RWPE2 (cell line): ENCODE results near the gene YY1.

ENCODE experiments used
- ATAC-seq: fragments of 200-7000 bp; cut with Tn5 transposase; 3 replicates; pipeline ENCODE4 v1.9.1; 2021; ENCODE audit warnings: low read depth
- DNase-seq: peaks from one replicate; pipeline ENCODE4 v3.0.0-alpha.2; 2020; ENCODE audit warnings: low spot score
- H3K27ac ChIP-seq: fragments of 450-650 bp; 2 replicates; pipeline ENCODE4 v1.5.1; 2017; ENCODE audit warnings: mild to moderate bottlenecking; ENCODE audit not compliant: poor library complexity, severe bottlenecking
- H3K27me3 ChIP-seq: fragments of 250-450 bp; sonication (Bioruptor Pico); 2 replicates; pipeline ENCODE4 v1.5.1; 2021; ENCODE audit warnings: mild to moderate bottlenecking, moderate library complexity; ENCODE audit not compliant: insufficient read depth, poor library complexity, severe bottlenecking
- H3K36me3 ChIP-seq: fragments of 250-450 bp; sonication (Bioruptor Pico); 2 replicates; pipeline ENCODE4 v1.5.1; 2020; ENCODE audit warnings: low read depth, mild to moderate bottlenecking, moderate library complexity
- H3K4me1 ChIP-seq: fragments of 250-450 bp; sonication (Bioruptor Pico); 2 replicates; pipeline ENCODE4 v1.5.1; 2021; ENCODE audit warnings: mild to moderate bottlenecking, moderate library complexity; ENCODE audit not compliant: insufficient read depth, poor library complexity, severe bottlenecking
- H3K4me3 ChIP-seq: fragments of 250-450 bp; sonication (Bioruptor Pico); 2 replicates; pipeline ENCODE4 v1.5.1; 2021; ENCODE audit warnings: mild to moderate bottlenecking, moderate library complexity; ENCODE audit not compliant: severe bottlenecking
- H3K9me3 ChIP-seq: fragments of 250-450 bp; sonication (Bioruptor Pico); 2 replicates; pipeline ENCODE4 v1.5.1; 2021; ENCODE audit warnings: mild to moderate bottlenecking, moderate library complexity; ENCODE audit not compliant: severe bottlenecking
- TF ChIP-seq, protein P1 (sequence below): fragments of 450-650 bp; IDR thresholded peaks from one replicate; pipeline ENCODE4 v1.5.1; 2017; ENCODE audit warnings: mild to moderate bottlenecking, moderate library complexity; ENCODE audit not compliant: poor library complexity, severe bottlenecking

Gene YY1

DNA sequence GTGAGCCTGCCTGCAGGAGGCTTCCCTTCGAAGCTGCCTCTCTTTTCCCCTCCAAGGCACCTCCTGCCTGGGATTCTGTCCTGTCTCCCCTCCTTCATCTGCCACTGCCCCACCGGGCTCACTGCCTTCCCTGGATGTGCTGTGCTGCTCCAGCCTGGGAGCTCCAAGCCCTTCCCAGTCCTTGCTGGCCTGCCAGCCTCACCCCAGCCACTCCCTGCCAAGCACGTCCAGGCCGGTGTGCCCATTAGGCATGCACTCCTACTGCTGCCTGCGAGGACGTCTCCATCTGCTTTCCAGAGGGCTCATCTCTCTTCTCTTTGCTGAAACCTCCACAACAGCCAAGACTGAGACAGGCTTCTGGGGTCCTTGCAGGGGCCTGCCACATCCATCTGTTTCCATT, 75.8 kb downstream of the YY1 start:
- TF ChIP-seq, protein P1, sequence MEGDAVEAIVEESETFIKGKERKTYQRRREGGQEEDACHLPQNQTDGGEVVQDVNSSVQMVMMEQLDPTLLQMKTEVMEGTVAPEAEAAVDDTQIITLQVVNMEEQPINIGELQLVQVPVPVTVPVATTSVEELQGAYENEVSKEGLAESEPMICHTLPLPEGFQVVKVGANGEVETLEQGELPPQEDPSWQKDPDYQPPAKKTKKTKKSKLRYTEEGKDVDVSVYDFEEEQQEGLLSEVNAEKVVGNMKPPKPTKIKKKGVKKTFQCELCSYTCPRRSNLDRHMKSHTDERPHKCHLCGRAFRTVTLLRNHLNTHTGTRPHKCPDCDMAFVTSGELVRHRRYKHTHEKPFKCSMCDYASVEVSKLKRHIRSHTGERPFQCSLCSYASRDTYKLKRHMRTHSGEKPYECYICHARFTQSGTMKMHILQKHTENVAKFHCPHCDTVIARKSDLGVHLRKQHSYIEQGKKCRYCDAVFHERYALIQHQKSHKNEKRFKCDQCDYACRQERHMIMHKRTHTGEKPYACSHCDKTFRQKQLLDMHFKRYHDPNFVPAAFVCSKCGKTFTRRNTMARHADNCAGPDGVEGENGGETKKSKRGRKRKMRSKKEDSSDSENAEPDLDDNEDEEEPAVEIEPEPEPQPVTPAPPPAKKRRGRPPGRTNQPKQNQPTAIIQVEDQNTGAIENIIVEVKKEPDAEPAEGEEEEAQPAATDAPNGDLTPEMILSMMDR: no peak
- Histone ChIP-seq H3K9me3 (no peaks in the 10 kb centered on the region), H3K4me1 (no peaks in the 10 kb centered on the region), H3K27me3 (no peaks in the 10 kb centered on the region), H3K4me3 (no peak overlapping the region), H3K36me3 (no peaks in the 10 kb centered on the region), H3K27ac (no peak overlapping the region)
- ATAC-seq: peak; percentile 42; the same call in 2 of the 3 replicates
- no peak for DNase-seq

DNA sequence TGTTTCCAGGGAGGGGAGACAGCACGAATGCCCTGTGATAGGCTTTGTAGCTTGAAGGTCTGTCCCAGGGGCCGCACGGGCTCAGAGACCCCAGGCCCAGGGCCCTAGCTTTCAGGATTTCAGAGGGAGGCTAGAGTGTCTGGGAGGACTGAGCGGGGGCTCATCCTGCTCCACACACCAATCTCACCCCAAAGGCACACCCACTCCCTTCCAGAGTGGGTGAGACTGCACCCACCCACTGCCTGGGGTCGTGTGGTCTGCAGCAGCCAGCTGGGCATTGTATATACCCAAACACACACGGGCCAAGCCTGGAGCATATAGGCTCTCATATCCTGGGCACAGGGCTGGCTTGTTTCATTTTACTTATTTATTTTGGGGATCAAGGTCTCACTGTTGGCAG, 78.4 kb downstream of the YY1 start:
- H3K27me3 ChIP-seq: no peaks in the 10 kb centered on the region
- TF ChIP-seq, protein P1: no peak

DNA sequence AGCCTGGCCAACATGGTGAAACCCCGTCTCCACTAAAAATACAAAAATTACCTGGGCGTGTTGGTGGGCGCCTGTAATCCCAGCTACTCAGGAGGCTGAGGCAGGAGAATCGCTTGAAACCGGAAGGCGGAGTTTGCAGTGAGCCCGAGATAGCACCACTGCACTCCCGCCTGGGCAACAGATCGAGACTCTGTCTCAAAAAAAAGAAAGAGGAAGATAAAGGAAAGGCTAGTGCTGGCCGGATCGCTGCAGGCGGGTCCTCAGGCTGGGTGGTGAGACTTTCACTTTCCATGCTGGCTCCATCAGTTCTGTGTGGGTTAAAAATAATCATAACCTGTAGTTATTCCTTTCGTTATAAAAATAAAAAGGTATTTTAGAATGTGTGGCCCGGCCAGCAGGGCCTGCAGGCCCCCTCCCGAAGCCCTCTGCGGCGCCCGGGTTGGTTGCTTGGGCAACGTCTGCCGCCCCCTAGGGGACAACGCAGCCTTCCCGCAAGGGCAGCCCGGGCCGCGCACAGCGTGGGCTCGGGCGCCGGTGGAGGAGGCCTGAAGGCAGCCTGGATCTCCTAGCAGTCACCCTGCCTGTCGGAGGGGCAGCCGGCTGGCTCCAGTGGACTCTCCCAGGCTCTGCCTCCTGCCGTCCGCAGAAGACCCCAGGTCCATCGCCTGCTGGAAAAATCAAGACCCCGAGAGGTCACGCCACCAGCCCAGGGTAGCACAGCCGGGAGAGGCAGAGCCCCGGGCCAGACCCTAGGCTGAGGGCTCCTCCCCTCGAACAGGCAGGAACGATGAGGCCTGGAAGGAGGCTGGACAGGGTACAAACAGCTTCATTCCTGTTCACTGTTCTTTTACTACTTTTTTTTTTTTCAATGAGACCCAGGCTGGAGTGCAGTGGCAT, 79.2 kb downstream of the YY1 start:
- H3K9me3 ChIP-seq: no peaks in the 10 kb centered on the region

More for the DNA sequence above, 78.4 kb downstream of the YY1 start:
- ATAC-seq: no peak
- no peak for DNase-seq
- Histone ChIP-seq H3K27ac (no peak overlapping the region), H3K9me3 (no peaks in the 10 kb centered on the region), H3K4me1 (peaks cover 4% of the 10 kb centered on the region), H3K4me3 (no peak overlapping the region), H3K36me3 (no peaks in the 10 kb centered on the region)

DNA sequence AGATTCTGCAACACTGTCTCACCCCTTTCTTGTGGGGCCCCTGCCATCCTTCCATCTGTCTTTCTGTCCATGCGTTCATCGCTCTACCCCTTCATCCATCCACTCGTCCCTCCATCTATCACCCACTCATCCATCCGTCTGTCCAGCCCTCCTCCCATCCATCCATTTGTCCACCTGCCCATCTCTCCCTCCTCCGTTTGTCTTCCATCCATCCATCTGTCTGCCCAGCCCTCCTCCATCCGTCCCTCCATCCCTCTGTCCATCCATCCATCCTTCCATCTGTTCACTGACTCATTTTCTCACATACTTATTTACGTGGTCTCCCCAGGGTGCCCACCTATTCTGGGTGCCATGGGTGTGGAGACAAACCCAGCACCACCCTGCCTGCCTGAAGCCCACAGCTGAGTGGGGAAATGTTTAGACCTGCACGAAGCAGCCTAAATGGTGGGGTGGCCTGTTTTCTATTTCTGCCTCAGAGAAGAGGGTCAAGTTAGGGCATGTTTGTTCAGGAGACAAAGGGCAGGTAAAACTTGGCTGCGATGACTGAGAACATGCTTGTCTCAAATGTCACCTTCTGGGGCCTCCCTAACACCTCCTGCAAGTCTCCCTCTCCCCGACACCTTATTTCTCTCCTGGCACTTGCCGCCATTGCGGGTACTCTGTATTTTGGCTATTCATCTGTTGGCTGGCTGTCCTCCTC, 81.4 kb downstream of the YY1 start:
- DNase-seq: no peak
- H3K9me3 ChIP-seq: no peaks in the 10 kb centered on the region
- TF ChIP-seq, protein P1: no peak
- H3K4me1 ChIP-seq: peaks cover 4% of the 10 kb centered on the region
- peak; percentile 31; the same call in 2 of the 3 replicates for ATAC-seq
- no peak overlapping the region for H3K4me3 ChIP-seq
- no peaks in the 10 kb centered on the region for H3K27me3 ChIP-seq
- no peaks in the 10 kb centered on the region for H3K36me3 ChIP-seq
- H3K27ac ChIP-seq: no peak overlapping the region

More for the DNA sequence above, 79.2 kb downstream of the YY1 start:
- DNase-seq (no peak), ATAC-seq (peak; percentile 33; the same call in 2 of the 3 replicates)
- Histone ChIP-seq H3K4me1 (peaks cover 4% of the 10 kb centered on the region), H3K27ac (no peak overlapping the region), H3K36me3 (no peaks in the 10 kb centered on the region), H3K4me3 (no peak overlapping the region), H3K27me3 (no peaks in the 10 kb centered on the region)
- TF ChIP-seq, protein P1: peak; percentile 67
